GM12875 (cell line): ENCODE measurements around the gene PRAME.
A peak's percentile ranks its signal among the peaks of the same experiment; 100 is the strongest.

Experiments
- H3K4me3 ChIP-seq: one replicate; pipeline ENCODE4 v1.5.1; 2011; ENCODE audit warnings: low read depth, low read length, control low read depth
- CTCF ChIP-seq: IDR thresholded peaks from 2 replicates; pipeline ENCODE4 v1.5.1; 2011; ENCODE audit warnings: low read depth, mild to moderate bottlenecking, control low read depth, inconsistent platforms, low read length, moderate library complexity, borderline replicate concordance; ENCODE audit not compliant: insufficient read depth

The PRAME gene

GRCh38 chr22:22576989-22577427, 17.9 kb upstream of the PRAME start:
- H3K4me3 ChIP-seq: no peak overlapping the region
- no peak for TF ChIP-seq CTCF

- H3K4me3 ChIP-seq: no peak overlapping the region
- TF ChIP-seq CTCF: peak; percentile 89
These were observed 17.4 kb upstream of the PRAME start for GRCh38 chr22:22576244-22576988.

GRCh38 chr22:22574361-22574760, 15.3 kb upstream of the PRAME start:
- no peak for TF ChIP-seq CTCF

GRCh38 chr22:22573047-22573889, 14.2 kb upstream of the PRAME start:
- no peak for TF ChIP-seq CTCF

More at GRCh38 chr22:22574361-22574760, 15.3 kb upstream of the PRAME start:
- no peak overlapping the region for H3K4me3 ChIP-seq

GRCh38 chr22:22571862-22572261, 12.8 kb upstream of the PRAME start:
- H3K4me3 ChIP-seq: no peak overlapping the region
- TF ChIP-seq CTCF: no peak

More at GRCh38 chr22:22573047-22573889, 14.2 kb upstream of the PRAME start:
- H3K4me3 ChIP-seq: no peak overlapping the region

GRCh38 chr22:22571429-22571828, 12.4 kb upstream of the PRAME start:
- H3K4me3 ChIP-seq: no peak overlapping the region
- no peak for TF ChIP-seq CTCF
